Endometrial microvascular endothelial cells (primary cell): ENCODE results near the gene AFAP1. TPM values are rescaled to one million over a fixed set of nuclear protein-coding genes. Genes with fewer than 3 reads are reported as not detected.

Source experiments
- in situ Hi-C: cut with HindIII; loops from 2 replicates; pipeline ENCODE4 v1.10.0; 2017; ENCODE audit warnings: low sequenced_read_pairs, low pct_unique_long_range_greater_than_20kb; ENCODE audit errors: inconsistent ontology term
- total RNA-seq: library from RNA; depleted of rRNA; stranded (reverse); fragments of >200 nt; gene quantifications from one replicate; pipeline ENCODE4 v1.2.3, GENCODE V29; 2015; ENCODE audit errors: inconsistent ontology term

AFAP1 gene
- total RNA-seq, 1 donor from 2014 or later: 95.8 TPM

DNA sequence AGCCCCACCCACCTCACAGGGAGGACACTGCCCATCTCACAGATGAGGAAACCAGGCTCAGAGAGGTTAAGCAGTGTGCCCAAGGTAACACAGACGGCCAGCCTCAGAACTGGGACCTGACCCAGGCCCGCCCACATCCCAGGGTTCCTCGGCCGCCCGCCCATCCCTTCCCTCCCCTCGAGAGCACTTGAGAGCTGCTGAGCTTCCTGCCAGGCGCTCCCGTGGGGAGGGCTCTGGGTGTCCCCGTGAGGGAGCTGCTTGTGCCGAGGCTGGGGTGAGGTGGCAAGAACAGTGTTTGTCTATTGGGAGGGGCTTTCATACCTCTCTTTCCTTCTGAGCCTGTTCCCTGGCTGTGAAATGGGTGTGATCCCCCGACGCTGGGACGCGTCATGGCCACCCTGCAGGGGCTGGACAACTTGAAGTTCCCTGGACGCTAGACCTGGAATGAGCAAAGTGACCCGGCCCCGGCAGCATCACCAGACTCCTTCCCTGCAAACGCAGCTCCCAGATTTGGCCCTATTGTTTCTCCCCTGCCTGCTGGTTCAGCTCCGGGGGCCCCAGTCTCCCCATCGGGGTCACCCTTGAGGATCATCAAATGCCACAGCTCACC lies 204.9 kb downstream of the AFAP1 start:
- in situ Hi-C loops: no loop called here

DNA sequence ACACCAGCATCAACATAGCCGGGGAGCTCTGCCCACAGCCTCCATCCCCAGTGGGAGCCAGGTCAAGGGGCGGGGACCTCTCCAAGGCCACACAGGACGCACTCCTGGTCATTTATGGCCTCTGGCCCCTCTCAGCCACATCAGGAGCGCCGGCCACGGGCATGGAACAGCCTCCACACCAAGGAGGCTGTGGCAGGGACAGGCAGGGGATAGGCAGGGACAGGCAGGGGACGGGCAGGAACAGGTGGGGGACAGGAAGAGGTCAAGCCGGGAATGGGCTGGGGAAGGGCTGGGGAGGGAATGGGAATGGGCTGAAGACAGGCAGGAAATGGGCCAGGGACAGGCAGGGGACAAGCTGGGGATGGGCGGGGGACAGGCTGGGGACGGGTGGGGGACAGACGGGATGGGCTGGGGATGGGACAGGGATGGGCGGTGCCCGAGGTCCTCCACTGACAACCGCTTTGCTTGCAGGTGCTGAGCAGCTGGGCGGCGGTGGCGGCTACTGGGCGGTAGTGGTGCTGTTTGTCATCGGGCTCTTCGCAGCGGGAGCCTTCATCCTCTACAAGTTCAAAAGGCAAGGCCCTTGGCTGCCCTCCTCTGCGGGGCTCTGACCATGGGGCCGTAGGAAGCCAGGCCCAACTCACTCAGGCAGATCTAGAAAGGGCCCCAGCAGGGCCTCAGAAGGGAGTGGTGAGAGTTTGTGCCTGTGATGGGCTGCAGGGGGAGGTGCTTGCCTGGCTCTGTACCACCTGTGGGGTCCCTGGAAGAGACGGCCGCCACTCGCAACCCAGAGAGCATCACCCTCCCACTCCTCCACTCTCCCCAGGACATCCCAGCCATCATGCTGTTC lies 205.6 kb downstream of the AFAP1 start:
- in situ Hi-C loops: no loop called here

DNA sequence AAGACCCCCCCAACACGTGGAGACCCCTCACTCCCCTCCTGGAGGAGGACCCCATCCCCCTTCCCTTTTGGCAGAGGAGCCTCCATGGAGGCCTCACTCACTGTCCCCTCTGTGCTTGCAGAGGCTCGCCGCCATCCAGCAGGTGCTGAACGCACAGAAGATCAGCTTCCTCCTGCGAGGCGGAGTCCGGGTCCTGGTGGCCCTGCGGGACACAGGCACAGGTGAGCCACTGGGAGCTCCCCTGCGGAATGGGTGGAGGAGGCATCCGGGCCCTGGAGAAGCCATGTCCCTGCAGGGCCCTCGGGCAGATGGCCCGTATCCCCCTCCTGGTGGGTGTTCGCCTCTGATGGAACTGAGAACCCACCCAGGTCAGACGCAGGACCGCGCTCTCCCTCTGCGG lies 206.5 kb downstream of the AFAP1 start:
- in situ Hi-C loops: no loop called here

DNA sequence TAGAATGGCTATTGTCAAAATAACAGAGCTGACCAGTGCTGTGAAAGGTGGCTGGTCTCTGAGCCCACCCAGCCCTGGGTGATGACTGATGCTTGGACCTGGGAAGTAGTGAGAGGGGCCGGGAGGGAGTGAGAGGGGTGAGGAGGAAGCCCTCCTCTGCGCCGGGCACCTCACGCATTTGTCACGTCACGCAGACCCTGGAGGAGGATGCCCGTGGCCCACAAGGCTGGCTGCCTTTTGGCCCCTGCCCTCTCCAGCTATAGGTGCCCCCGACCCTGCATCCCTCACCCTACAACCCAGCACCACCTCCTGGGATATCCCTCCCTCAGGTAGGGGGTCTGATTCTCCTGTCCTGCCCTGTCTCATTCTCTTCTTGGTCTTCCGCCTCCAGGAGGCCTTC lies 207.4 kb downstream of the AFAP1 start:
- in situ Hi-C loops: no loop called here

DNA sequence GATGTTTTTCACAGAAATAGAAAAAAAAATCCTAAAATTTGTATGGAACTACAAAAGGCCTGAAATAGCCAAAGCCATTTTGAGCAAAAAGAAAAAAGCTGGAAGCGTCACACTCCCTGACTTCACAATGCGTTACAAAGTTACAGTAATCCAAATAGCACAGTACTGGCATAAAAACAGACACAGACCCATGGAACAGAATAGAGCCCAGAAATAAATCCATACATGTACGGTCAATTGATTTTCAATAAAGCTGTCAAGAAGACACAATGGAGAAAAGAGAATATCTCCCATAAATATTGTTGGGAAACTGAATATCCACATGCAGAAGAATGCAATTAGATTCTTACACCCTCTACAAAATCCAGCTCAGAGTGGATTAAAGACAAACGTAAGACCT lies 208.2 kb downstream of the AFAP1 start:
- in situ Hi-C loops: no loop called here

DNA sequence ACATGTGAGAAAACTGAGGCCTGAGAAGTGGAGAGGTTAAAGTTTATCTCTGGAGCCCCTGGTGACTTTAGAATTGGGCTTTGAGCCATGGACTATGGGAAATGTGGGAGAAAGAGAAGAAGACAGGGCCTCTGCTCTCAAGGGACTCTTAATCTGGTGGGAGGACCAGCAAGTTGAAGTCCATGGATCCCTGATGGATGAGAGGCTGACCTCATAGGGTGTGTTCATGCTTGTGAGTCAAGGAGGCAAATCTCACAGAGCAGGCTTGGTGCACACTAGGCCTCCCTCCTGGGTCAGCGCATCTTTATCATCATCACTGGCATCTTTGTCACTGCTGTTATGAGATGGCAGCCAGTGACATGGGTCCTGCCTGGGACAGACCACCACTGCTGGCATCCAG lies 211.9 kb downstream of the AFAP1 start:
- in situ Hi-C loops: no loop called here

DNA sequence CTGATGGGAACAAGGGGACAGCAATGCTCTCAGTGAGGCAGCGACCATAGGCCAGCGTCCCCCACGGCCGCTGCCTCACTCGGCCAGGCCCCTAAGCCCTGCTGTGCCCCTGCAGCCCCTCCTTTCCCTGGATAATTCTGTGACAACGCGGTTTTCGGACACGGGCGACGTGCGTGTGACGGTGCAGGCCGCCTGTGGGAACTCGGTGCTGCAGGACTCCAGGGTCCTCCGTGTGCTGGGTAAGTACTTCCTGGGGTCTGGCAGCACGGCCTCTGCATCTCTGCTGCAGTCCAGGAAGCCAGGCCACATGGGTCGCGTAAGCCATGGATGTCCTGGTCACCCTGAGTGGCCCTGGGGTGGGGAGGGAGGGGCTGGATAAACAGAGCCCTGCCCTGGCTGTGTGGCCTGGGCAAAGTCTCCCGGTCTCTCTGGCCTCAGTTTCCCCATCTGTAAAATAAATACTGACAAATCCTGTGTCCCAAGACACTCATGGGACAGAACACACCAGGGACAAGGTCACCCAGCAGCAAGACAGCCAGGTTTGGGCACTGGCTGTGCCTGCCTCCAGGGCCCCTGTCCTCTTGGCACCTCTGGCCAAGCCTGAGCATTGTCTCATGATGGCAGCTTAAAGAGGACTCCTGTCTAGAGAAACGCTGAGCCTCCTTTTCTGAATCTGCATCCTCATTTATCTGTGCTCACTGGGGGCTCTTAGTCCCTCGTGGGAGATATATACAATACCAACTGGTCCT lies 212.8 kb downstream of the AFAP1 start:
- in situ Hi-C loops: no loop called here

DNA sequence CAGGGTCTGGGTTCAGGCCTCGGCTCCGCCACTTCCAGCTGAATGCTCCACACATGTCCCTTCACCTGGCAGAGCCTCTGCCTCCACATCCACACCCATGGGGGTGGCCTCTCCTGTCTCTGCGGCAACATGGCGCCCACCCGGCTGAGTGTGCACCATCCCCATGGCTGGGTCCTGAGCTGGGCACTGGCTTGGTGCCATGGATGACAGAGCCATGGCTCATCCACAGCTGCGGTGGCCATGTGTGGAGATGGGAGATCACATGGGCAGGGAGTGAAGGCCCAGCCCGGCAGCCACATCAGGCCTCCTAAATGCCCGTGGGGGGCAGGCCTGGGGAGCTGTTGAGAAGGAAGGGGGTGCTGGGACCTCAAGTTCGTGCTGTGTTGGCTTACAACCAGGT lies 213.7 kb downstream of the AFAP1 start:
- in situ Hi-C loops: no loop called here

DNA sequence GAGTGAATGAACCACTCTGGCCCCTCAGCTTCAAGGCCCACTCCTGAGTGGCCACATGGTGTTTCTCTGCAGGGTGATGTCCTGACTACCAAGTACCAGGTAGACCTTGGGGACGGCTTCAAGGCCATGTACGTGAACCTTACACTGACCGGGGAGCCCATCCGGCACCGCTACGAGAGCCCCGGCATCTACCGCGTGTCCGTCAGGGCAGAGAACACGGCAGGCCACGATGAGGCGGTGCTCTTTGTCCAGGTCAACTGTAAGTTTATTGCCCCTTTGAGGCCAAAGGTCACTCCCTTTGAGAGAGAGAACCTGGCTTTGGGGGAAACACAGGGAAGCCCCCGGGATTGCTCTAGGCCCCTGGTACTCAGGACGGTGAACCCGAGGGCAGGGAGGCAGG lies 216.0 kb downstream of the AFAP1 start:
- in situ Hi-C loops: no loop called here

DNA sequence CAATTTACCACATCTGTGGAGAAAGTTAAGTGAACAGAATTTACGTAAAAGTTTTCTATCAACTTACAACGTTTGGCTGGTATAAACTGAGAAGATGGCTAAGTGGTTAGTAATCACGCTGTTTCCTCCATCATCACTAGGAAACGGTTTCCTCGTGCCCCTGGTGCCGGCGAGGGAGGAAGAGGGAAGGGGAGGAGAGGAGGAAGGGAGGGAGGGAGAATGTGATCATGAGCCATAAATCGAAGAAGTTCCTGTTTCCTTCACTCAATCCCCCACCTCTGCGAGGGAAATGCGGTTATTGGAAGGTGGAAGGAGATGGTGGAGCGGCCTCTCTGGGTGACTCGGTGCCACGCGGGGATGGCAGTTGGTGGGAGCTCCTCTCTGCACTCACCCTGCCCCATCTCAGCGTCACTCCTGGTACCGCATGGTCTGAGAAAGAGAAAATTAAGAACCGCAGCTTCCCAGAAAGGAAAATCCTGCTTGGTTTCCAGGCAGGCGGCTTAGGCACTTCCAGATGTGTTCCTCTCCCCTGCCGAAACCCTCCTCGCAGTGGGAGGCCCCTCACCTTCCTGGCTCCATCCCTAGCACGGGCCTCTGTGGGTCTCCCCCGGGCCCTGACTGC lies 216.8 kb downstream of the AFAP1 start:
- in situ Hi-C loops: no loop called here

DNA sequence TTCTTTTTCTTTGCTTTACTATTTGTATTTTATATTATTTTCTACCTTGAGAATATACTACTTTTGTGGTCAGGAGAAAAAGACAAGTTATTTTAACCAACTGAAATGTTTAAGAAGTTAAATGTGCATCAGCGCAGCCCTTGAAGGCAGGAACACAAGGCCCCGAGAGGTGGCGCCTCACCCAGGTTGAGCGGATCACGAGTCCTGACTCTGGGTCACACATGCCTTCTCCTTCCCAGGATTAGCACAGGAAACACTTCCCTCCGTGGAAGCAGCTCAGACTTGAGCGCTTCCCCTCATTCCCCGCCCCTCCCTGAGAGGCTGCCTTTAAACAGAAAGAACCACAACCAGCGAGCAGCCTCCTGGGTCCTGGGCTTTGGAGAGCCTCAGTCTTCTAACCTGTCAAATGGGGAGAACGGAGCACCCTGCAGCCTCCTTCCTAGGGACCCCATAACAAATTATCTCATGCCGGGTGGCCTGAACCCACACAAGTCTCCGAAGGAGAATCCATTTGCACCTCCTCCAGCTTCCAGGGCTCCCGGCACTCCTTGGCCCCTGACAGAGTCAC lies 217.6 kb downstream of the AFAP1 start:
- in situ Hi-C loops: no loop called here

DNA sequence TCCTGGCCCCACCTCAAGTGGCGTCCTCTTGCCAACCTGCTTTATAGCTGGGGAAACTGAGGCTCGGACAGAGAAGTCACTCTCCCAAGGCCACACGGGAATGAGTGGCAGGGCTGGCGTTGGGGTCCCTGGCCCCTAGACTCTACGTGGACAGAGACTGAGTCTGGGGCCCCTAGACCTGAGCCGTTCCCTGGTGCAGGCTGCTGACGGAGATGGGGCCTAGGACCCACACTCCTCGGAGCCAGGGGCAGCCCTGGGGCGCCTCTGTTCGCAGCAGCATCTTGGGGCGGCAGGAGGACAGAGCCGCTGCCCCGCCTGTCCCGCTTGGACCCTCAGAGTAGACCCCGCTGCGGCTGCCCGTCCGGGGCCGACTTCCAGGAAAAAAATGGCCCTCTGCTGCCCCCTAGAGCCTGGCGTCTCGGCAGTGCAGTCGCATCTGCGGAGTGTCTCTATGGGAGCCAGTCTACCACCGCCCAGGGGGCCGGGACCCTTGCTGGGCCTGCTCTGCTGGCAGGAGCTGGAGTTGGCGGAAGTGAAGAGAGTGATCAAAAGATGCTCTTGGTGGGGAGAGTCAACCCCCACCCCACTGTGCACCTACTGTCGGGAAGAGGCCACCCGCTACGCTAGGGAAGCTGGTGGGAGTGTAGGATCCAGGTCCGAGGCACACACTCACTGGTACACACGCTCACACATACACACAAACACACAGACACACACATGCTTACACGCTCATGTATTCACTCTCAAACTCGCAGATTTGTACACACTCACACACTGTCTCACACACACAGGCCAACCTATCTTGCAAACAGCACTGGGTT lies 220.1 kb downstream of the AFAP1 start:
- in situ Hi-C loops: no loop called here

DNA sequence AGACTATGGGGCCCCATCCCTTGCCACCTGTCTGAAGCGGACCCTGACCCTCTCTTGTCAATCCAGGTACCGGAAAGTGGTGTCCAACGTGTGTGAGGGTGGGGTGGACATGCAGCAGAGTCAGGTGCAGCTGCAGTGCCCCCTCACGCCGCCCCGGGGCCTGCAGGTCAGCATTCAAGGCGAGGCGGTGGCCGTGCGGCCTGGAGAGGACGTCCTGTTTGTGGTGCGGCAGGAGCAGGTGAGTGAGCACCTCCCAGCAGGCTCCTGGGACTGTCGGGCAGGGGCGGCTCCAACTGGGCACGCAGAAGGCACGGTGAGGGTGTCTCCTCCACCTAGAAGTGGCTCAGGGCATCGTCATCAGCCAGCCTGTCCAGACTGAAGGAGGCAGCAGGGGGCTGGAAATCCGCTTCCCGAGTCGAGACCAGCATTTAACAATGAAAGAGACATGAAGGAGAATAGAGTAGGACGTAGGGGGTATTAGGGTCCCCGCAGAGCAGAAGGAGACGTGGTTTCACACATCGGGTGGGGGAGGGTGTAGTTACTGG lies 221.6 kb downstream of the AFAP1 start:
- in situ Hi-C loops: no loop called here

DNA sequence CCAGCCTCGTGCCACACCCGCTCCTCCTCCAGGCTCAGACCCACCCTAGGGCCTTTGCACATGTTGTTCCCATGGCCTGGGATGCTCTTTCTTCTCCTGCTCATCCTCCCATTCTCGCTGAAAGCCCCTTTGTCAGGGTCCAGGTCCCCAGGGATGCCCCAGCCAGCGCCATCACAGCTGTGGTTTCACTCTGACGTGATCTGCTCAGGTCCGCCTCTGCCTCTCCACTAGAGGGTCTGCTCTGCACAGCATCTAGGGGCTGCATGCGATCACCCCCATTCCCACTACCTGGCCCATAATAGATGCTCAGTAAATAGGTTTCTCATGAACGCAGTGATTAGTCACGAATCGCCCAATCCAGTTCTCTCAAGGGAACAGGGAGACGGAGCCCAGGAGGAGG lies 222.5 kb downstream of the AFAP1 start:
- in situ Hi-C loops: no loop called here

DNA sequence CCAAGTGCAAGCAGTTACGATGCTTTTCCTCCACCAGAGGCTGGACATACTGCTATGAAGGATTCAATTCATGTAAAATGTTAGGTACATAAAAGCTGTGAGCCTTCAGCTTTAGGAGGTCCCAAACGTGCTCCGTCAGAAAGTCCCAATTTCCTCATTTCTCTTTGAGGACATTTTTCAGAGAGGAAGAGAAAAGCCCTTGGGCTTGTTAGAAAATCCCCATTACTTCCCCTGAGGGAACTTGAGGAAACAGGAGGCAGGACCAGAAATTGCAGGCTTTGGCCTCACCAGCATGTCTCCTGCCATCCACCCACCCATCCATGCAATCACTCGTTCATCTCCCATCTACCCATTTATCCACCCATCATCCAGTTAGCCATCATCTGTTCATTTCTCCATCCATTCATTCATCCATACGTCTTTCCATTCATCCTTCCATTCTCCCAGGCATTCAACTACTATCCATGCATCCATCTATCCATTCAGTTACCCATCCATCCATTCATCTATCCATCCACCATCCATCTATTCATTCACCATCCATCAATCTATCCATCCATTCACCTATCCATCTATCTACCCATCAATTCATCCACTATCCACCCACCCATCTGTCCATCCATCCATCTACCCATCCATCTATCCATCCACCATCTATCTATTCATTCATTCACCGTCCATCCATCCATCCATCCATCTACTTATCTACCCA lies 223.5 kb downstream of the AFAP1 start:
- in situ Hi-C loops: no loop called here

DNA sequence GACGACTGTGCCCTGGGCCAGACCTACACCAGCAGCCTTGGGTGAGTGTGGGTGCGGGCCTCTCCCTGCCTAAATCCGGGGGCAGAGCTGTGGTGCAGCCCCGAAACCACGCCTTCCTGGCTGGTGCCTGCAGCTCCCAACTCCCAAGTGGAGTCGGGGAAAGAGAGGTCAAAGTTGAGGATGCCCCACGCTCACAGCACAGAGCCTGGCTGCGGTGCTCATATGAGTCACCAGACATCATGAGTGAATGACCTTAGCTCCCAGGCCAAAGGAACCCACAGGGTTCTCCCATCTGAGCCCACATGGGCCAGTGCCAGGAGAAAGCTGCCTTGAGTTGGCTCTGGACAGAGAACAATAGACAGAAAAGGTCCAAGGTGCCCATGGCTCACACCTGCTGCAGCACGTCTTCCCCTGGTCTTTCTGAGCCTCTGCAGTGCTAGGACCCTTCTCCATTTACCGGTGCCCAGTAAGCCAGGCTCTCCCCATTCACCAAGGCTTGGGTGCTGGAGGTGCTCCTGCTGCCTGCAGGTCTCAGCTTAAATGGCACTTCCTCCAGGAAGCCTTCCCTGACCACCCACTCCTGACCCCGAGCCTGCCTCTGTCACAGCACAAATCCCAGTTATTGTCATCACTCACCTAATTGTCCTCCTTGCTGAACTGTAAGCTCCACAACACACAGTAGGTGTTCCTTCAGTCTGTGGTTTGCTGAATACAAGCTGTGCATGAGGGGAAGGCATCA lies 224.2 kb downstream of the AFAP1 start:
- in situ Hi-C loops: no loop called here

DNA sequence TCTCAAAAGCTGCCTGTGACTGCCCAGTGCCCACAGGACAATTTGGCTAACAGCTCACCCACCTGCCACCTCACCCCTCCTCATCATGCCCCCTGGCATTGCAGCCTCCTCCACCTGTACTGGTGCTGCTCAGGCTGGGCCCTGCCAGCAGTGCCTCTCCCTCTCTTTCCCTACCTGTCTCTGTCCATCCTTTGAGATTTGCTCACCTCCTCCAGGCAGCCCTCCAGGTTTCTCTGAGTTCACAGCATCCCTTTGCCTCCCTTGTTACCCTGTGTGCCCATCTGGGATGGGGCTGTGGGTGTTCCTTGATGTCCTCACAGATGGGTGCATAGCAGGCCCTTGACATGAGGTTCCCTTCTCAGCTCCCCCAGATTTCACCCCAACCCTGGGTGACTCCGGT lies 224.9 kb downstream of the AFAP1 start:
- in situ Hi-C loops: no loop called here
